C1 segment of cervical spinal cord (tissue), 14 donors: ENCODE measurements around the gene MED12L.
A peak's percentile ranks its signal among the peaks of the same experiment; 100 is the strongest.

Source experiments
- DNase-seq, 14 donors: peaks; one replicate each; lab custom pipeline; 2025; lab: John Stamatoyannopoulos, UW

Gene MED12L

GRCh38 chr3:151086484-151087456, 1.3 kb downstream of the MED12L start:
- peak in 13 of 14 donors; percentile 40 to 80 (median 59) for DNase-seq

- peak in 1 of 14 donors; percentile 39 for DNase-seq
Observed at GRCh38 chr3:151087648-151088047, 2.2 kb downstream of the MED12L start.

GRCh38 chr3:151091685-151092345, 6.4 kb downstream of the MED12L start:
- DNase-seq = no peak

- no peak for DNase-seq
Observed at GRCh38 chr3:151093148-151093547, 7.7 kb downstream of the MED12L start.

GRCh38 chr3:151093905-151094304, 8.4 kb downstream of the MED12L start:
- DNase-seq = no peak

- peak in 5 of 14 donors; percentile 2 to 33 (median 11) for DNase-seq
Observed at GRCh38 chr3:151096716-151097115, 11.3 kb downstream of the MED12L start.

GRCh38 chr3:151100076-151100475, 14.6 kb downstream of the MED12L start:
- no peak for DNase-seq

- DNase-seq = no peak
Observed at GRCh38 chr3:151101270-151101969, 16.0 kb downstream of the MED12L start.

- DNase-seq = no peak
Observed at GRCh38 chr3:151106311-151106710, 20.8 kb downstream of the MED12L start.

GRCh38 chr3:151107177-151107576, 21.7 kb downstream of the MED12L start:
- DNase-seq = no peak

GRCh38 chr3:151107701-151108100, 22.2 kb downstream of the MED12L start:
- no peak for DNase-seq

- no peak for DNase-seq
Observed at GRCh38 chr3:151109286-151109800, 23.9 kb downstream of the MED12L start.

- DNase-seq = no peak
Observed at GRCh38 chr3:151112731-151113130, 27.3 kb downstream of the MED12L start.

GRCh38 chr3:151113343-151113742, 27.9 kb downstream of the MED12L start:
- no peak for DNase-seq

GRCh38 chr3:151117047-151117446, 31.6 kb downstream of the MED12L start:
- no peak for DNase-seq

- no peak for DNase-seq
Observed at GRCh38 chr3:151119188-151119587, 33.7 kb downstream of the MED12L start.

GRCh38 chr3:151120409-151120808, 34.9 kb downstream of the MED12L start:
- no peak for DNase-seq

- no peak for DNase-seq
Observed at GRCh38 chr3:151121016-151121415, 35.6 kb downstream of the MED12L start.

GRCh38 chr3:151123827-151124226, 38.4 kb downstream of the MED12L start:
- DNase-seq = no peak

GRCh38 chr3:151124476-151124875, 39.0 kb downstream of the MED12L start:
- DNase-seq = no peak

GRCh38 chr3:151130428-151130827, 45.0 kb downstream of the MED12L start:
- no peak for DNase-seq

GRCh38 chr3:151133175-151133574, 47.7 kb downstream of the MED12L start:
- no peak for DNase-seq
